ENCODE results near the gene CYTH1.

GRCh38 chr17:78738698-78739097, 43.4 kb downstream of the CYTH1 start:
- TF ChIP-seq MAX (IDR thresholded peaks at IDR 0.05) (no peak), CTCF (IDR thresholded peaks at IDR 0.05) (no peak), JUNB (IDR thresholded peaks at IDR 0.05) (no peak), RNF2 (IDR thresholded peaks at IDR 0.05; ENCODE audit: borderline replicate concordance, low read depth) (no peak), POLR2A (IDR thresholded peaks at IDR 0.05; ENCODE audit: low read length) (no peak), REST (IDR thresholded peaks at IDR 0.05) (no peak)
